SK-N-SH treated with all-trans-retinoic acid at 6 μM for 48 hours (cell line): Measurements from ENCODE around the gene COL4A2.

Source experiments
- ATAC-seq: fragments of 200-7000 bp; cut with Tn5 transposase; 3 replicates; pipeline ENCODE4 v1.9.1; 2020; ENCODE audit warnings: mild to moderate bottlenecking, moderate library complexity
- ARNTL ChIP-seq: fragments of 450-650 bp; formaldehyde crosslinking; IDR thresholded peaks from 2 replicates; pipeline ENCODE4 v1.5.0; 2020; ENCODE audit warnings: low read depth, mild to moderate bottlenecking, moderate library complexity, borderline replicate concordance
- BACH2 ChIP-seq: fragments of 250-450 bp; sonication (Bioruptor Pico); IDR thresholded peaks from 2 replicates; pipeline ENCODE4 v1.9.0; 2021; ENCODE audit warnings: mild to moderate bottlenecking, borderline replicate concordance
- CSDC2 ChIP-seq: fragments of 250-450 bp; sonication (Bioruptor Pico); IDR thresholded peaks from 2 replicates; pipeline ENCODE4 v1.5.0; 2020; ENCODE audit warnings: mild to moderate bottlenecking, moderate library complexity
- ESRRG ChIP-seq: fragments of 250-450 bp; sonication (Bioruptor Pico); IDR thresholded peaks from 2 replicates; pipeline ENCODE4 v1.6.1; 2021; ENCODE audit warnings: mild to moderate bottlenecking
- GLIS3 ChIP-seq: fragments of 250-450 bp; sonication (Bioruptor Pico); IDR thresholded peaks from 2 replicates; pipeline ENCODE4 v1.5.0; 2020; ENCODE audit warnings: mild to moderate bottlenecking, moderate library complexity
- OSR1 ChIP-seq: fragments of 250-450 bp; sonication (Bioruptor Pico); IDR thresholded peaks from 2 replicates; pipeline ENCODE4 v1.8.0; 2022; ENCODE audit warnings: moderate library complexity, mild to moderate bottlenecking, inconsistent platforms
- RARB ChIP-seq: fragments of 250-450 bp; sonication (Bioruptor Pico); IDR thresholded peaks from 2 replicates; pipeline ENCODE4 v1.8.0; 2021; ENCODE audit warnings: mild to moderate bottlenecking, moderate library complexity
- SNAI2 ChIP-seq: fragments of 250-450 bp; sonication (Bioruptor Pico); IDR thresholded peaks from 2 replicates; pipeline ENCODE4 v1.5.0; 2020; ENCODE audit warnings: mild to moderate bottlenecking, moderate library complexity
- TCF4 ChIP-seq: fragments of 250-450 bp; sonication (Bioruptor Pico); IDR thresholded peaks from 2 replicates; pipeline ENCODE4 v1.8.0; 2021; ENCODE audit warnings: mild to moderate bottlenecking, moderate library complexity, borderline replicate concordance
- TOX ChIP-seq: fragments of 250-450 bp; sonication (Bioruptor Pico); IDR thresholded peaks from 2 replicates; pipeline ENCODE4 v1.8.0; 2021; ENCODE audit warnings: mild to moderate bottlenecking, moderate library complexity, borderline replicate concordance
- ZC3H10 ChIP-seq: fragments of 250-450 bp; sonication (Bioruptor Pico); IDR thresholded peaks from 2 replicates; pipeline ENCODE4 v1.5.1; 2021; ENCODE audit warnings: mild to moderate bottlenecking, moderate library complexity
- ZFP3 ChIP-seq: fragments of 250-450 bp; sonication (Bioruptor Pico); IDR thresholded peaks from 2 replicates; pipeline ENCODE4 v1.5.0; 2020; ENCODE audit warnings: mild to moderate bottlenecking, moderate library complexity
- ZNF565 ChIP-seq: fragments of 450-650 bp; formaldehyde crosslinking; conservative IDR thresholded peaks from 2 replicates; pipeline ENCODE4 v1.5.0; 2020; ENCODE audit warnings: low read depth, mild to moderate bottlenecking, moderate library complexity
- ZNF70 ChIP-seq: fragments of 450-650 bp; formaldehyde crosslinking; IDR thresholded peaks from 2 replicates; pipeline ENCODE4 v1.5.0; 2020; ENCODE audit warnings: mild to moderate bottlenecking, moderate library complexity
- TF ChIP-seq, protein P1 (sequence below): fragments of 250-450 bp; sonication (Bioruptor Pico); IDR thresholded peaks from 2 replicates; pipeline ENCODE4 v1.5.1; 2020; ENCODE audit warnings: low read depth, mild to moderate bottlenecking, moderate library complexity
- TF ChIP-seq, protein P2 (sequence below): fragments of 250-450 bp; sonication (Bioruptor Pico); IDR thresholded peaks from 2 replicates; pipeline ENCODE4 v1.5.0; 2020; ENCODE audit warnings: mild to moderate bottlenecking, moderate library complexity
- TF ChIP-seq, protein P3 (sequence below): fragments of 250-450 bp; sonication (Bioruptor Pico); IDR thresholded peaks from 2 replicates; pipeline ENCODE4 v1.8.0; 2020; ENCODE audit warnings: mild to moderate bottlenecking, moderate library complexity, borderline replicate concordance
- TF ChIP-seq, protein P4 (sequence below): fragments of 250-450 bp; sonication (Bioruptor Pico); IDR thresholded peaks from 2 replicates; pipeline ENCODE4 v1.8.0; 2021; ENCODE audit warnings: low read depth, mild to moderate bottlenecking, moderate library complexity, borderline replicate concordance

COL4A2 gene

DNA sequence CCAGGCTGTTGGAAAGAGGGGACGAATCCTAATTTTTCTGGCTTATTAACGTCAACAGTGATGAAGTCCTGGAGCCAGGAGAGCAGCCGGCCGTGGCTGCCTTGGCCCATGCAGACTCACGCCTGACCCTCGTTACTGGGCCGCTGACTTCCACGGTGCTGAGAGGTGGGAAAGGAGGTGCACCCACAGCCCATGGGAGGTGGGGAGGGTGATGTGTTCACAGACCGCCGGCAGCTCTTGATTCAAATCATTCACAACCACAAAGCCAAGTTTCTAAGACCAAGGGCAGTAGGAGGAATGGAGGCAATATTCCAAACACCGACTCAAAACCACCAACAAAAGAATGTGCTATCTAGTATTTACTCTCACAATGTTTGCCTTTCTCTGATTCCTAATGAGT lies 24.3 kb downstream of the COL4A2 start:
- no peak for TF ChIP-seq ZNF70 (CRISPR knock-in tag)
- ATAC-seq = no peak

DNA sequence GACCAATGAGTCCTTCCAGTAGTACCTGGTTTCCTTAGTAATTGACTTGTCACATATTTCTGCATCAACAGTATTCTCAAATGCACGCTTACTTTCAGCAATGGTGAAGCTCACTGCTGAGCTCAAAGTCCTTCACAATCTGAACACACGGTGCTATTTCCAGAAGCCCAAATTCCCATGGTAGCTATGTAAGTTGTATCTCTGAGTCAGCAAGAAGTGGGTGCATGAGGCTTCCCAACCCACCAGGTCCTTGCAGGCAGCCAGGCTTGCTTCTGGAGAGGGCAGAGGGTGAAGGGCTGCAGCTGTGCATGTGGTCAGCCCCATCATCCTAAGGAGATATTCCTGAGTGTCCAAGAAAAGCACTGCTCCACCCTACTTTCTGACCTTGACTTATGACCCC lies 25.7 kb downstream of the COL4A2 start:
- TF ChIP-seq ARNTL (CRISPR knock-in tag) (no peak), ESRRG (CRISPR knock-in tag) (no peak), BACH2 (CRISPR knock-in tag) (no peak), ZFP3 (CRISPR knock-in tag) (no peak), TCF4 (no peak), SNAI2 (no peak), TOX (CRISPR knock-in tag) (no peak), CSDC2 (CRISPR knock-in tag) (no peak), RARB (no peak), GLIS3 (CRISPR knock-in tag) (no peak), OSR1 (CRISPR knock-in tag) (no peak), ZNF565 (CRISPR knock-in tag) (no peak), ZC3H10 (CRISPR knock-in tag) (no peak)
- TF ChIP-seq, protein P1, sequence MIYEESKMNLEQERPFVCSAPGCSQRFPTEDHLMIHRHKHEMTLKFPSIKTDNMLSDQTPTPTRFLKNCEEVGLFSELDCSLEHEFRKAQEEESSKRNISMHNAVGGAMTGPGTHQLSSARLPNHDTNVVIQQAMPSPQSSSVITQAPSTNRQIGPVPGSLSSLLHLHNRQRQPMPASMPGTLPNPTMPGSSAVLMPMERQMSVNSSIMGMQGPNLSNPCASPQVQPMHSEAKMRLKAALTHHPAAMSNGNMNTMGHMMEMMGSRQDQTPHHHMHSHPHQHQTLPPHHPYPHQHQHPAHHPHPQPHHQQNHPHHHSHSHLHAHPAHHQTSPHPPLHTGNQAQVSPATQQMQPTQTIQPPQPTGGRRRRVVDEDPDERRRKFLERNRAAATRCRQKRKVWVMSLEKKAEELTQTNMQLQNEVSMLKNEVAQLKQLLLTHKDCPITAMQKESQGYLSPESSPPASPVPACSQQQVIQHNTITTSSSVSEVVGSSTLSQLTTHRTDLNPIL (CRISPR knock-in tag) = no peak
- TF ChIP-seq, protein P2, sequence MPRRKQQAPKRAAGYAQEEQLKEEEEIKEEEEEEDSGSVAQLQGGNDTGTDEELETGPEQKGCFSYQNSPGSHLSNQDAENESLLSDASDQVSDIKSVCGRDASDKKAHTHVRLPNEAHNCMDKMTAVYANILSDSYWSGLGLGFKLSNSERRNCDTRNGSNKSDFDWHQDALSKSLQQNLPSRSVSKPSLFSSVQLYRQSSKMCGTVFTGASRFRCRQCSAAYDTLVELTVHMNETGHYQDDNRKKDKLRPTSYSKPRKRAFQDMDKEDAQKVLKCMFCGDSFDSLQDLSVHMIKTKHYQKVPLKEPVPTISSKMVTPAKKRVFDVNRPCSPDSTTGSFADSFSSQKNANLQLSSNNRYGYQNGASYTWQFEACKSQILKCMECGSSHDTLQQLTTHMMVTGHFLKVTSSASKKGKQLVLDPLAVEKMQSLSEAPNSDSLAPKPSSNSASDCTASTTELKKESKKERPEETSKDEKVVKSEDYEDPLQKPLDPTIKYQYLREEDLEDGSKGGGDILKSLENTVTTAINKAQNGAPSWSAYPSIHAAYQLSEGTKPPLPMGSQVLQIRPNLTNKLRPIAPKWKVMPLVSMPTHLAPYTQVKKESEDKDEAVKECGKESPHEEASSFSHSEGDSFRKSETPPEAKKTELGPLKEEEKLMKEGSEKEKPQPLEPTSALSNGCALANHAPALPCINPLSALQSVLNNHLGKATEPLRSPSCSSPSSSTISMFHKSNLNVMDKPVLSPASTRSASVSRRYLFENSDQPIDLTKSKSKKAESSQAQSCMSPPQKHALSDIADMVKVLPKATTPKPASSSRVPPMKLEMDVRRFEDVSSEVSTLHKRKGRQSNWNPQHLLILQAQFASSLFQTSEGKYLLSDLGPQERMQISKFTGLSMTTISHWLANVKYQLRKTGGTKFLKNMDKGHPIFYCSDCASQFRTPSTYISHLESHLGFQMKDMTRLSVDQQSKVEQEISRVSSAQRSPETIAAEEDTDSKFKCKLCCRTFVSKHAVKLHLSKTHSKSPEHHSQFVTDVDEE (CRISPR knock-in tag) = no peak
- TF ChIP-seq, protein P3, sequence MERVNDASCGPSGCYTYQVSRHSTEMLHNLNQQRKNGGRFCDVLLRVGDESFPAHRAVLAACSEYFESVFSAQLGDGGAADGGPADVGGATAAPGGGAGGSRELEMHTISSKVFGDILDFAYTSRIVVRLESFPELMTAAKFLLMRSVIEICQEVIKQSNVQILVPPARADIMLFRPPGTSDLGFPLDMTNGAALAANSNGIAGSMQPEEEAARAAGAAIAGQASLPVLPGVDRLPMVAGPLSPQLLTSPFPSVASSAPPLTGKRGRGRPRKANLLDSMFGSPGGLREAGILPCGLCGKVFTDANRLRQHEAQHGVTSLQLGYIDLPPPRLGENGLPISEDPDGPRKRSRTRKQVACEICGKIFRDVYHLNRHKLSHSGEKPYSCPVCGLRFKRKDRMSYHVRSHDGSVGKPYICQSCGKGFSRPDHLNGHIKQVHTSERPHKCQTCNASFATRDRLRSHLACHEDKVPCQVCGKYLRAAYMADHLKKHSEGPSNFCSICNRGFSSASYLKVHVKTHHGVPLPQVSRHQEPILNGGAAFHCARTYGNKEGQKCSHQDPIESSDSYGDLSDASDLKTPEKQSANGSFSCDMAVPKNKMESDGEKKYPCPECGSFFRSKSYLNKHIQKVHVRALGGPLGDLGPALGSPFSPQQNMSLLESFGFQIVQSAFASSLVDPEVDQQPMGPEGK (CRISPR knock-in tag) = no peak
- TF ChIP-seq, protein P4, sequence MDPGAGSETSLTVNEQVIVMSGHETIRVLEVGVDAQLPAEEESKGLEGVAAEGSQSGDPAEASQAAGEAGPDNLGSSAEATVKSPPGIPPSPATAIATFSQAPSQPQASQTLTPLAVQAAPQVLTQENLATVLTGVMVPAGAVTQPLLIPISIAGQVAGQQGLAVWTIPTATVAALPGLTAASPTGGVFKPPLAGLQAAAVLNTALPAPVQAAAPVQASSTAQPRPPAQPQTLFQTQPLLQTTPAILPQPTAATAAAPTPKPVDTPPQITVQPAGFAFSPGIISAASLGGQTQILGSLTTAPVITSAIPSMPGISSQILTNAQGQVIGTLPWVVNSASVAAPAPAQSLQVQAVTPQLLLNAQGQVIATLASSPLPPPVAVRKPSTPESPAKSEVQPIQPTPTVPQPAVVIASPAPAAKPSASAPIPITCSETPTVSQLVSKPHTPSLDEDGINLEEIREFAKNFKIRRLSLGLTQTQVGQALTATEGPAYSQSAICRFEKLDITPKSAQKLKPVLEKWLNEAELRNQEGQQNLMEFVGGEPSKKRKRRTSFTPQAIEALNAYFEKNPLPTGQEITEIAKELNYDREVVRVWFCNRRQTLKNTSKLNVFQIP (CRISPR knock-in tag) = no peak
- TF ChIP-seq, all 23 proteins: peak for 0
- no peak for ATAC-seq

DNA sequence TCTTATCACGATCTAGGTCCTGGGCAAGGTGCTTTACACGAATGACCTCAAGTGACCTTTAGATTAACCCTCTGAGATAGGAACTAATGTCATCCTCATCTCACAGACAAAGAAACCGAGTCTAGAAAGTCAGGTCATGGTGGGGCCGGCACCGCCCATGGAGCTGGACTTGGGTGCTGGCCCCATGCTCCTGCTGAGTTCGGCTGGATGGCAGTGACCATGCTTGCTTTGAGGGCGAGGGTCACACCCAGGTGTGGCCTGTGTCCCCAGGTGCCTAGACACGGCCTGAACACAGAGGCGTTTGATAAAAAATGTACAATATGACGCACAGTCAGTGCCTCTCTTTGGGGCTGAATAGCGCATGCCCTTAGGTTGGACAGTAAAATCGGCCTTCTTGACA lies 26.8 kb downstream of the COL4A2 start:
- no peak for ATAC-seq
- no peak for TF ChIP-seq OSR1 (CRISPR knock-in tag)
- no peak for TF ChIP-seq ARNTL (CRISPR knock-in tag)
- TF ChIP-seq, protein P1 (CRISPR knock-in tag) = no peak
- TF ChIP-seq, protein P4 (CRISPR knock-in tag) = no peak
